HG02852 (cell line): ENCODE data around the gene ECI1.
A peak's percentile ranks its signal among the peaks of the same experiment; 100 is the strongest.

Source experiments
- ATAC-seq: cut with Tn5 transposase; IDR thresholded peaks from one replicate; pipeline ENCODE4 v1.9.1; 2021; ENCODE audit warnings: mild to moderate bottlenecking, moderate library complexity; ENCODE audit not compliant: unreplicated experiment

Gene ECI1

GRCh38 chr16:2234813-2235170 is 16.6 kb downstream of the ECI1 start:
- no peak for ATAC-seq

- no peak for ATAC-seq
These were observed 17.2 kb downstream of the ECI1 start for GRCh38 chr16:2233872-2234812.

- ATAC-seq, result no peak
These were observed 18.2 kb downstream of the ECI1 start for GRCh38 chr16:2233046-2233775.

GRCh38 chr16:2232094-2232990 is 19.0 kb downstream of the ECI1 start:
- ATAC-seq, result no peak

GRCh38 chr16:2231016-2231931 is 20.1 kb downstream of the ECI1 start:
- ATAC-seq, result no peak

- no peak for ATAC-seq
These were observed 21.0 kb downstream of the ECI1 start for GRCh38 chr16:2230376-2230775.

GRCh38 chr16:2229632-2230250 is 21.6 kb downstream of the ECI1 start:
- ATAC-seq, result no peak

GRCh38 chr16:2229091-2229490 is 22.3 kb downstream of the ECI1 start:
- no peak for ATAC-seq

GRCh38 chr16:2228161-2228824 is 23.1 kb downstream of the ECI1 start:
- ATAC-seq, result no peak

GRCh38 chr16:2226918-2227317 is 24.5 kb downstream of the ECI1 start:
- no peak for ATAC-seq

- no peak for ATAC-seq
These were observed 25.1 kb downstream of the ECI1 start for GRCh38 chr16:2226245-2226793.

- peak; percentile 26 for ATAC-seq
These were observed 27.4 kb downstream of the ECI1 start for GRCh38 chr16:2223942-2224486.

- peak; percentile 92 for ATAC-seq
These were observed 28.0 kb downstream of the ECI1 start, which contains the start of gene E4F1 for GRCh38 chr16:2223221-2223941. Gene E4F1 (plus strand): TSS chr16:2223591. CDS start chr16:2223614, 23 bp downstream.

GRCh38 chr16:2216330-2216729 is 35.1 kb downstream of the ECI1 start:
- no peak for ATAC-seq

GRCh38 chr16:2214719-2214968 is 36.7 kb downstream of the ECI1 start, which contains the start of gene PGP:
Gene PGP (minus strand): TSS chr16:2214840. CDS start chr16:2214777, 63 bp downstream.
- ATAC-seq, result peak; percentile 87

GRCh38 chr16:2213817-2214718 is 37.3 kb downstream of the ECI1 start:
- peak; percentile 5 for ATAC-seq
